H9 (cell line): Measurements from ENCODE around the gene PDGFB. TPM values are rescaled to one million over a fixed set of nuclear protein-coding genes. Genes with fewer than 3 reads are reported as not detected.

Experiments used
- DNase-seq: peaks from one replicate; pipeline ENCODE4 v3.0.0-alpha.2; 2017
- H2AFZ ChIP-seq: one replicate; pipeline ENCODE4 v1.6.1; 2013; ENCODE audit warnings: mild to moderate bottlenecking, low read length, control low read depth, moderate library complexity
- H2AK5ac ChIP-seq: 2 replicates; pipeline ENCODE4 v1.6.1; 2013; ENCODE audit warnings: low read length, control low read depth, mixed read lengths; ENCODE audit not compliant: insufficient read length
- H2BK120ac ChIP-seq: one replicate; pipeline ENCODE4 v1.6.1; 2013; ENCODE audit warnings: low read depth, mild to moderate bottlenecking, low read length, control low read depth, inconsistent platforms; ENCODE audit not compliant: poor library complexity, severe bottlenecking
- H2BK12ac ChIP-seq: 2 replicates; pipeline ENCODE4 v1.6.1; 2013; ENCODE audit warnings: low read length, control low read depth, mixed read lengths, low read depth; ENCODE audit not compliant: insufficient read length
- H2BK15ac ChIP-seq: 2 replicates; pipeline ENCODE4 v1.6.1; 2013; ENCODE audit warnings: low read depth, low read length, control low read depth
- H2BK20ac ChIP-seq: one replicate; pipeline ENCODE4 v1.6.1; 2013; ENCODE audit warnings: low read depth, mild to moderate bottlenecking, low read length, control low read depth, inconsistent platforms; ENCODE audit not compliant: poor library complexity, severe bottlenecking
- H2BK5ac ChIP-seq: 2 replicates; pipeline ENCODE4 v1.6.1; 2013; ENCODE audit warnings: low read length, control low read depth, mixed read lengths; ENCODE audit not compliant: insufficient read length
- H3K14ac ChIP-seq: 2 replicates; pipeline ENCODE4 v1.6.1; 2013; ENCODE audit warnings: low read length, control low read depth; ENCODE audit not compliant: insufficient read depth
- H3K18ac ChIP-seq: 2 replicates; pipeline ENCODE4 v1.6.1; 2013; ENCODE audit warnings: low read depth, mild to moderate bottlenecking, mixed read lengths, low read length, control low read depth; ENCODE audit not compliant: insufficient read length
- H3K23ac ChIP-seq: 2 replicates; pipeline ENCODE4 v1.6.1; 2013; ENCODE audit warnings: low read length, control low read depth, mixed read lengths, low read depth; ENCODE audit not compliant: insufficient read length
- H3K23me2 ChIP-seq: 2 replicates; pipeline ENCODE4 v1.6.1; 2013; ENCODE audit warnings: low read depth, mild to moderate bottlenecking, mixed read lengths, low read length, control low read depth; ENCODE audit not compliant: insufficient read length, poor library complexity, severe bottlenecking
- H3K27ac ChIP-seq: 2 replicates; pipeline ENCODE4 v1.5.1; 2013; ENCODE audit warnings: low read length, control low read depth, mixed read lengths, low read depth; ENCODE audit not compliant: insufficient read length
- H3K27me3 ChIP-seq: 2 replicates; pipeline ENCODE4 v1.6.1; 2013; ENCODE audit warnings: low read length, control low read depth, inconsistent platforms; ENCODE audit not compliant: insufficient read depth
- H3K4ac ChIP-seq: 2 replicates; pipeline ENCODE4 v1.6.1; 2013; ENCODE audit warnings: low read depth, mild to moderate bottlenecking, control low read depth, inconsistent platforms, low read length, moderate library complexity
- H3K4me1 ChIP-seq: 2 replicates; pipeline ENCODE4 v1.6.1; 2013; ENCODE audit warnings: low read length, control low read depth, inconsistent platforms; ENCODE audit not compliant: insufficient read depth
- H3K4me2 ChIP-seq: 2 replicates; pipeline ENCODE4 v1.6.1; 2013; ENCODE audit warnings: low read length, control low read depth, mixed read lengths; ENCODE audit not compliant: insufficient read length, insufficient read depth
- H3K56ac ChIP-seq: 2 replicates; pipeline ENCODE4 v1.6.1; 2013; ENCODE audit warnings: low read depth, mild to moderate bottlenecking, mixed read lengths, low read length, control low read depth; ENCODE audit not compliant: insufficient read length
- H3K79me1 ChIP-seq: 2 replicates; pipeline ENCODE4 v1.6.1; 2013; ENCODE audit warnings: low read depth, mild to moderate bottlenecking, moderate library complexity, low read length, control low read depth, inconsistent platforms; ENCODE audit not compliant: insufficient read depth, poor library complexity, severe bottlenecking
- H3K79me2 ChIP-seq: 2 replicates; pipeline ENCODE4 v1.6.1; 2013; ENCODE audit warnings: low read length, control low read depth, inconsistent platforms; ENCODE audit not compliant: insufficient read depth
- H3K9ac ChIP-seq: 2 replicates; pipeline ENCODE4 v1.6.1; 2013; ENCODE audit warnings: low read length, control low read depth, mixed read lengths; ENCODE audit not compliant: insufficient read length; ENCODE audit errors: extremely low read depth
- H3K9me3 ChIP-seq: one replicate; pipeline ENCODE4 v1.6.1; 2013; ENCODE audit warnings: low read depth, low read length, inconsistent platforms; ENCODE audit not compliant: control insufficient read depth
- H3T11ph ChIP-seq: one replicate; pipeline ENCODE4 v1.6.1; 2013; ENCODE audit warnings: mild to moderate bottlenecking, low read length, control low read depth, inconsistent platforms
- H4K20me1 ChIP-seq: one replicate; pipeline ENCODE4 v1.6.1; 2013; ENCODE audit not compliant: control insufficient read depth, insufficient read length, insufficient read depth
- H4K5ac ChIP-seq: 2 replicates; pipeline ENCODE4 v1.6.1; 2013; ENCODE audit warnings: low read depth, mild to moderate bottlenecking, mixed read lengths, low read length, control low read depth; ENCODE audit not compliant: insufficient read length
- H4K8ac ChIP-seq: replicated peaks from 2 replicates; pipeline ENCODE4 v1.6.1; 2013; ENCODE audit warnings: low read length, control low read depth, mixed read lengths, low read depth; ENCODE audit not compliant: insufficient read length
- H4K91ac ChIP-seq: 2 replicates; pipeline ENCODE4 v1.6.1; 2013; ENCODE audit warnings: low read depth, mild to moderate bottlenecking, moderate library complexity, mixed read lengths, low read length, control low read depth; ENCODE audit not compliant: insufficient read length
- H3K27ac Mint-ChIP-seq, 3 experiments: 2 replicates in 2 of 3; 3 replicates in 1 of 3; pipeline ENCODE4 v1.8.0; 2020 to 2021; ENCODE audit warnings: mixed read lengths in 3 of 3, mild to moderate bottlenecking in 1 of 3, moderate library complexity in 1 of 3
- H3K27me3 Mint-ChIP-seq: 2 replicates; pipeline ENCODE4 v1.8.0; 2021; ENCODE audit warnings: low read depth, mild to moderate bottlenecking, moderate library complexity, mixed read lengths
- H3K36me3 Mint-ChIP-seq, 3 experiments: 2 replicates in 2 of 3; 3 replicates in 1 of 3; pipeline ENCODE4 v1.8.0; 2020 to 2021; ENCODE audit warnings: low read depth in 3 of 3, mixed read lengths in 3 of 3; ENCODE audit not compliant: insufficient read depth in 1 of 3
- H3K4me1 Mint-ChIP-seq, 2 experiments: 2 replicates each; pipeline ENCODE4 v1.8.0; 2020; ENCODE audit warnings: mixed read lengths in 2 of 2
- H3K4me3 Mint-ChIP-seq, 2 experiments: 2 replicates in 1 of 2; 3 replicates in 1 of 2; pipeline ENCODE4 v1.8.0; 2020 to 2021; ENCODE audit warnings: mild to moderate bottlenecking in 2 of 2, mixed read lengths in 2 of 2, moderate library complexity in 1 of 2
- H3K9me3 Mint-ChIP-seq, 2 experiments: 2 replicates in 1 of 2; 3 replicates in 1 of 2; pipeline ENCODE4 v1.8.0; 2020; ENCODE audit warnings: mild to moderate bottlenecking in 2 of 2, mixed read lengths in 2 of 2, moderate library complexity in 1 of 2
- CTCF ChIP-seq: fragments of 200-600 bp; sonication (generic); conservative IDR thresholded peaks from 3 replicates; pipeline ENCODE4 v1.8.0; 2021; ENCODE audit warnings: antibody characterized with exemption, mild to moderate bottlenecking
- WGBS: extraction: QIAGEN DNeasy Blood & Tissue Kit; methylation state at CpG from one replicate; pipeline ENCODE4 v1.1.7; 2013; ENCODE audit warnings: missing lambda C conversion rate, low lambda C conversion rate, mixed read lengths; ENCODE audit not compliant: insufficient read length; ENCODE audit errors: extremely low coverage; 5-methylcytosine and 5-hydroxymethylcytosine counted together
- total RNA-seq: library from RNA; stranded (reverse); gene quantifications from 2 replicates; pipeline ENCODE4 v1.2.1, GENCODE V29; 2021

The PDGFB gene
- total RNA-seq, 1 experiment from 2014 or later = 6.1 TPM

DNA sequence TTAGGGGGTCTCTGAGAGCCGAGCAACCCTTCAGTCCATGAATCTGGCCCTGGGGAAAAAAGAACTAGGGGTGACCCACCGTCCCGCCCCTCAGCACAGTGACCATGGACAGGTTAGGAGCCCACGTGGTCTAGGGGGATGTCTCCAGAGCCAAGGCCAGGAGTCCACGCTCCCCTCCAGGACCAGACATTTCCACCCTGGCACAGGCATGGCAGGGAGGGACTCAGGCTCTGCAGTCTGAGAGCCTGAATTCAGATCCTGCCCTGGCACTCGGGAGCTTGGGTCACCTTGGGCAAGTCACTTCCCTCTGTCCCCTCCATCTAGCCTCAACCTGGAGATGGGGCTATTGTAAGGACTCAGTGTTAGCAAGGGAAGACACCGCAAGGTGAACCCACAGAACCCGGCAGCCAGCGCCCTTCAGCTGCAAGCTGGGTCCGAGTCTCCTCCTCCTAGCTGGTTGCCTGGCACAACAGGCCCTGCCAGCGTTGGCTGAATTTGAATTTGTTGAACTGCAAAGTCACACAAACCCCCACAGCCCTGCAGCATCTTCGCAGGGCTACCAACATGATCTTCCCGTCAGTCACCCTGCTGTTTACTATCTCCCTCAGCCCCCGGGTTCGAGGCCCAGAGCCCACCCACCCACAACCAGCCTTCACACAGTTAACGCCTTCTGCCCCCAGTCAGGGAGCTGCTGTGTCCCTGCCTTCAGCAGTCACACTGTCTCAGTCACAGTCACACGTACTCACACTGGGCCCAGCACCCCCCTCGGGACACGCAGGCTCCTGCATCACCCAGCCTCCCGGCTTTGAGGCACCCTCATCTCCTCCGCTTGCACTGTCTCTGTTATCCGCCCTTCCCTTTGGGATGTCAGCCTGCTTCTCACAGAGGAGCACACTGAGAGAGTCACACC, 603 bp upstream of the PDGFB start:
- H3K56ac ChIP-seq = no peak overlapping the region
- Mint-ChIP-seq H3K4me3 (peak overlapping the region; percentile 61 to 79), H3K27ac (no peak overlapping the region), H3K4me1 (peaks cover 17 to 39% of the 10 kb centered on the region in 2 experiments), H3K9me3 (peaks cover 4% of the 10 kb centered on the region in 2 experiments; a peak in 3 of 5 replicates), H3K36me3 (peaks cover 0 to 3% (median 2%) of the 10 kb centered on the region in 3 experiments; a peak in 2 of 7 replicates), H3K27me3 (peaks cover 85% of the 10 kb centered on the region)
- no peak overlapping the region; the same call in 1 of the 2 replicates for H3K14ac ChIP-seq
- no peak for TF ChIP-seq CTCF
- no CpG with 5 or more reads among the region's 22 CpGs for WGBS
- peaks cover 19% of the 10 kb centered on the region for H3K27me3 ChIP-seq
- H3K4me2 ChIP-seq = peak overlapping the region; percentile 18
- H4K8ac ChIP-seq = no peak overlapping the region
- no peaks in the 10 kb centered on the region for H3K79me1 ChIP-seq
- H2BK15ac ChIP-seq = no peak overlapping the region
- H4K20me1 ChIP-seq = peaks cover 4% of the 10 kb centered on the region
- no peak overlapping the region for H3T11ph ChIP-seq
- no peak for DNase-seq
- no peak overlapping the region for H2AK5ac ChIP-seq
- no peak overlapping the region for H3K18ac ChIP-seq
- H2BK20ac ChIP-seq = no peak overlapping the region
- no peak overlapping the region for H3K9ac ChIP-seq
- no peaks in the 10 kb centered on the region for H3K79me2 ChIP-seq
- no peaks in the 10 kb centered on the region; the same call in 1 of the 2 replicates for H3K4me1 ChIP-seq
- H3K9me3 ChIP-seq = no peaks in the 10 kb centered on the region
- no peak overlapping the region for H3K27ac ChIP-seq
- no peak overlapping the region for H2BK12ac ChIP-seq
- no peak overlapping the region for H3K23ac ChIP-seq
- no peak overlapping the region for H2AFZ ChIP-seq
- H4K5ac ChIP-seq = no peak overlapping the region
- no peak overlapping the region for H3K4ac ChIP-seq
- no peak overlapping the region for H2BK5ac ChIP-seq
- peaks cover 18% of the 10 kb centered on the region for H3K23me2 ChIP-seq
- H4K91ac ChIP-seq = no peak overlapping the region
- no peak overlapping the region for H2BK120ac ChIP-seq
